GM03348 (cell line): ENCODE results near the gene UGT1A9.
"Not testable (repeated sequence)": the region's sequence is repeated elsewhere in the genome, so short reads cannot be mapped to it uniquely, and the experiment has no call there.

Experiments used
- DNase-seq: peaks from one replicate; pipeline ENCODE4 v3.0.0; 2012; ENCODE audit warnings: low spot score

Gene UGT1A9

DNA sequence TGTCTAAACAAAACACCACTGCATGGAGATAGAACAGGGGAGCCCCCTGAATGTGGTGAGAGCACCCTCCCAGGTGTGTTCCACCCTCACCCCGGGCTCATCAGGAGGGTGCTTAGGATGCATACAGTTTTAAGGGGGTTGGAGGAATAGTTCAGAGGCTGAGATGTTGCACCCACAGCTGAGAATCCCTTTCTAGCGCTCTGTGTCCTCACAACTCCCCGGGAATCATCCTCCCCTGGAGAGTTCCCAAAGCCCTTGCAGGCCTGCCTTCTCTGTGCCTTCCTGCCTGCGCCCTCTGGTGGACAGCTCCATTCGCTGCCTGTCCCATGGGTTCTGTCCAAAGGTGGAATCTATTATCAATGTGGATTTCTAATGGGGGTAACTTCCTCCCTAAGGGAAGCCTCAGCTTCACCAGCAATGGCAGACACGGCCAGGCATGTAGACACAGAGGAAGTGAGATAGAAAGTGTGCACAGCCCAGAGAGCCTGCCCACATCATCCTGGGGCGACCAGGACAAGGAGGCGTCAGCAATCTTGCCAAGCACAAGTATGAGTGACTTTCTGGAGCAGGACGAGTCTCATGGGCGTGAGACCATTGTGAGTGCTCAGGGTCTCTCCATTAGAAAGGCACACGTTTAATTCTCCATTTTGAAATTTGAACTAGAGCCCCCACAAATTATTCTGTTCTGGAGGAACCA lies 39.8 kb downstream of the UGT1A9 start:
- peak; percentile 89 for DNase-seq

DNA sequence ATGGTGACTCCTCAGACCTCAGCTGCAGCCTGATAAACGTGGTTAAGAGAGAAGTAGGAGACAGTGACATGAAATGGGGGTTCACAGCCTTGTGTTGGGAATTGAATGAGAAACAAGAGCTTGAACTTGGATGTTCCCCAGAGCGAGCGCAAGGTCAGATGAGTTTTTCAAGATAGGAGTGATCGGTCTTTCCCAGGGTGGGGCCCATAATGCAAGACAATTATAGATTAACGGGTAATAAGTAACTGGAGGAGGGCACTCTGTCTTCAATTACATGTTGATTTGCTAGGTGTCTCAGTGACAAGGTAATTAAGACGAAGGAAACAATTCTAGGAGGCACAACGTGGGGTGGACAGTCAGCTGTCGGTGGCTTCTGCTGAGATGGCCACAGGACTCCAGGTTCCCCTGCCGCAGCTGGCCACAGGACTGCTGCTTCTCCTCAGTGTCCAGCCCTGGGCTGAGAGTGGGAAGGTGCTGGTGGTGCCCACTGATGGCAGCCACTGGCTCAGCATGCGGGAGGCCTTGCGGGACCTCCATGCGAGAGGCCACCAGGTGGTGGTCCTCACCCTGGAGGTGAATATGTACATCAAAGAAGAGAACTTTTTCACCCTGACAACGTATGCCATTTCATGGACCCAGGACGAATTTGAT lies 41.0 kb downstream of the UGT1A9 start, which contains the start of gene UGT1A5:
Gene UGT1A5, plus strand, starts transcription at position 297 of the 651 bp plus-strand sequence. Its CDS starts 85 bp downstream, at position 382.
- no peak for DNase-seq

GRCh38 chr2:233713262-233713615 lies 41.5 kb downstream of the UGT1A9 start:
- DNase-seq: no peak

GRCh38 chr2:233714121-233714520 lies 42.4 kb downstream of the UGT1A9 start:
- no peak for DNase-seq

DNA sequence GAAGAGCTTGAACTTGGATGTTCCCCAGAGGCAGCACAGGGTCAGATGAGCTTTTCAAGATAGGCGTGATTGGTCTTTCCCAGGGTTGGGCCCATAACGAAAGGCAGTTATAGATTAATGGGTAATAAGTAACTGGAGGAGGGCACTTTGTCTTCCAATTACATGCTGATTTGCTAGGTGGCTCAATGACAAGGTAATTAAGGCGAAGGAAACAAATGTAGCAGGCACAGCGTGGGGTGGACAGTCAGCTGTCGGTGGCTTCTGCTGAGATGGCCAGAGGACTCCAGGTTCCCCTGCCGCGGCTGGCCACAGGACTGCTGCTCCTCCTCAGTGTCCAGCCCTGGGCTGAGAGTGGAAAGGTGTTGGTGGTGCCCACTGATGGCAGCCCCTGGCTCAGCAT lies 46.9 kb downstream of the UGT1A9 start, which contains the start of gene UGT1A4:
Gene UGT1A4, plus strand, starts transcription at position 185 of the 400 bp plus-strand sequence. Its CDS starts 85 bp downstream, at position 270.
- no peak for DNase-seq

GRCh38 chr2:233728723-233729301 lies 57.1 kb downstream of the UGT1A9 start, which contains the start of gene UGT1A3:
UGT1A3 (plus strand) TSS chr2:233729042; CDS start chr2:233729127, 85 bp downstream.
- no peak for DNase-seq

DNA sequence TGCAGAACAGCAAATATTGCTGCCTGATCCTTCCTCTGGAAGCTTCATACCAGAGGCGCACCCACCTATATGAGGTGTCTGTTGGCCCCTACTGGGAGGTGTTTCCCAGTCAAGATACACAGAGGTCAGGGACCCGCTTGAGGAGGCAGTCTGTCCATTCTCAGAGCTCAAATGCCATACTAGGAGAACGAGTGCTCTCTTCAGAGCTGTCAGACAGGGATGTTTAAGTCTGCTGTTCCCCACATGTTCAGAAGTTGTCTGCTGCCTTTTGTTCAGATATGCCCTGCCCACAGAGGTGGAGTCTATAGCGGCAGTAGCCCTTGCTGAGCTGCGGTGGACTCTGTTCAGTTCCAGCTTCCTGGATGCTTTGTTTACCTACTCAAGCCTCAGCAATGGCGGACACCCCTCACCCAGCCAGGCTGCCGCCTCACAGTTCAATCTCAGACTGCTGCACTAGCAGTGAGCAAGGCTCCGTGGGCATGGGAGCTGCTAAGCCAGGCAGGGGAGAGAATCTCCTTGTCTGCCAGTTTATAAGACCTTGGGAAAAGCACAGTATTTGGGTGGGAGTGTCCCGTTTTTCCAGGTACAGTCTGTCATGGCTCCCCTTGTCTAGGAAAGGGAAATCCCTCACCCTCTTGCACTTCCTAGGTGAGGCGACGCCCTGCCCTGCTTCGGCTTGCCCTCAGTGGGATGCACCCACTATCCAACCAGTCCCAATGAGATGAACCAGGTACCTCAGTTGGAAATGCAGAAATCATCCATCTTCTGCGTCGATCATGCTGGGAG lies 65.4 kb downstream of the UGT1A9 start:
- DNase-seq: not testable (repeated sequence)

DNA sequence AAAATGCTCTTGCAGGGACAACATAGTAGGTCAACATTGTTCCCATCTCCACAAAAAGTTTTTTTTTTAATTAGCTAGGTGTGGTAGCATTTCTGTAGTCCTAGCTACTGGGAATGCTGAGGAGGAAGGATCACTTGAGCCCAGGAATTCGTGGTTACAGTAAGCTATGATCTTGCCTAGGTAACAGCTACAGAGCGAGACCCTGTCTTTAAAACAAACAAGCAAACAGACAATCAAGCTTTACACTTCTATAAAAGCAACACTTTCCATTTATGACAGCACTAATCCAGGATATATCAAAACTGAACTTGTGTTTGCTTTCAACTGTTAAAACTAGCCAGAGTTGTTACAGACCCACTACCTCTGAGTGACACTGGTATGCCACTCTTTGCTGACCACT lies 69.2 kb downstream of the UGT1A9 start:
- no peak for DNase-seq

DNA sequence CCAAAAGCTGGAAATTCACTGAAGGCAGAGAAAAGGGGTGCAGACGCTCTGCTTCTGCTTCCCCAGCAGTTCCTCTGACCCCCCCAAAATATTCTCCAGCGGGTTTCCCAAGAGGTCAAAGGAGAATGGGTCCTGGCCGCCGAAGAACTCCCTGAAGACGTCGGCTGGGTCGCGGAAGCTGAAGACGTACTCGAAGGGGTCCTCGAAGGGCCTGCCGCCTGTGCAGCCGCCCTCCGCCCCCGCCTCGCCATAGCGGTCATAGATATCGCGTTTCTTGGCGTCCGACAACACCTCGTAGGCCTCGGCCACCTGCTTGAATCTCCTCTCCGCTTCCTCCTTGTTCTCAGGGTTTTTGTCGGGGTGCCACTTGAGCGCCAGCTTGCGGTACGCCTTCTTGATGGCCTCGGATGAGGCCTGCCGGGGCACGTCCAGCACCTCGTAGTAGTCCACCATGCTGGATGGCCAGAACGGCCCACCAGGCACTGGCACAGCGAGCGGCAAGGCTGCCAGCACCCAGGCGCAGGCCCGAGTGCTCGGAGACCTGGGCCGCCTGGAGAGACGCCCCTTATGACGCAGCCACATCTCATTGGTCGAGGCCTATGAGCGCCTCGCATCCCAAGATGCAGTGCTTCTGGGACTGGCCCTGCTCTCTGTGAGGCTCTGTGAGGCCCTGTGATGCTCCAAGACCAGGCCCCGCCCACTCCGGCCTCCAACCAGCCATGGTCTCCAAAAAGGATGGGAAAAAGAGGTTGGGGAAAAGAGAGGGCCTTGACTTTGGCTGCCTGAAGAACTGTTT lies 72.0 kb downstream of the UGT1A9 start:
- DNase-seq: no peak

GRCh38 chr2:233745073-233745755 lies 73.5 kb downstream of the UGT1A9 start:
- no peak for DNase-seq

GRCh38 chr2:233745838-233746237 lies 74.1 kb downstream of the UGT1A9 start:
- not testable (repeated sequence) for DNase-seq

DNA sequence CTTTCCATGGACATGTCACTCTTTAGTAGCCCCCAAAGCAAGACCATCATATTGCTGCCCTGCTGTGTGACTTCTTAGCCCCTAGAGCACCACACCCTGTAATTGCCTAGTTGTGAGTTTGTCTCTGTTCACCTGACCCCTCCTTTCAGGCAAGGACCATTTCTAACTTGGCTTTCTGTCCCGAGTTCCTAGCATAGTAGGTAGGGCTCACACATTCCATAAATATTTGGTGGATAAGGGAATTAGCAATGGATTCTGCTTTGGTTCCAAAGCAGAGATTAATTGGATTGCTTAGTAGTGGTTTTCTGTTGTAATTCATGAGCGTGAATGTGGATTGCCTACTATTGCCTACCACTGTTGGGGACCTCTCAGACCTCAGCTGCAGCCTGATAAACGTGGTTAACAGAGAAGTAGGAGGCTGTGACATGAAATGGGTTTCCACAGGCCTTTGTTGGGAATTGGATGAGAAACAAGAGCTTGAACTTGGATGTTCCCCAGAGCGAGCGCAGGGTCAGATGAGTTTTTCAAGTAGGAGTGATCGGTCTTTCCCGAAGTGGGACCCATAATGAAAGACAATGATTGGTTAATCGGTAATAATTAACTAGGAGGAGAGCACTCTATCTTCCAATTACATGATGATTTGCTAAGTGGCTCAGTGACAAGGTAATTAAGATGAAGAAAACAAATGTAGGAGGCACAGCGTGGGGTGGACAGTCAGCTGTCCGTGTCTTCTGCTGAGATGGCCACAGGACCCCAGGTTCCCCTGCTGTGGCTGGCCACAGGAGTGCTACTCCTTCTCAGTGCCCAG lies 75.0 kb downstream of the UGT1A9 start:
- no peak for DNase-seq

- no peak for DNase-seq
Observed at GRCh38 chr2:233747283-233747544, 75.5 kb downstream of the UGT1A9 start.

DNA sequence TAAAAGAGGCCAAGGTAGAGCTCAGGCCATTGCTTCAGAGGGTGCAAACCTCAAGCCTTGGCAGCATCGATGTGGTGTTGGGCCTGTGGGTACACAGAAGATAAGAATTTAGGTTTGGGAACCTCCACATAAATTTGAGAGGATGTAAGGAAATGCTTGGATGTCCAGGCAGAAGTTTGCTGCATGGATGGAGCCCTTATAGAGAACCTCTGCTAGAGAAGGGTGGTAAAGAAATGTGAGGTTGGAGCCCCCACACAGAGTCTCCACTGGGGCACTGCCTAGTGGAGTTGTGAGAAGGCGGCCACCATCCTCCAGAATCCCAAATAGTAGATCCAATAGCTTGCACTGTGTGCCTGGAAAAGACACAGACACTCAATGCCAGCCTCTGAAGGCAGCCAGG lies 79.0 kb downstream of the UGT1A9 start:
- DNase-seq: not testable (repeated sequence)

DNA sequence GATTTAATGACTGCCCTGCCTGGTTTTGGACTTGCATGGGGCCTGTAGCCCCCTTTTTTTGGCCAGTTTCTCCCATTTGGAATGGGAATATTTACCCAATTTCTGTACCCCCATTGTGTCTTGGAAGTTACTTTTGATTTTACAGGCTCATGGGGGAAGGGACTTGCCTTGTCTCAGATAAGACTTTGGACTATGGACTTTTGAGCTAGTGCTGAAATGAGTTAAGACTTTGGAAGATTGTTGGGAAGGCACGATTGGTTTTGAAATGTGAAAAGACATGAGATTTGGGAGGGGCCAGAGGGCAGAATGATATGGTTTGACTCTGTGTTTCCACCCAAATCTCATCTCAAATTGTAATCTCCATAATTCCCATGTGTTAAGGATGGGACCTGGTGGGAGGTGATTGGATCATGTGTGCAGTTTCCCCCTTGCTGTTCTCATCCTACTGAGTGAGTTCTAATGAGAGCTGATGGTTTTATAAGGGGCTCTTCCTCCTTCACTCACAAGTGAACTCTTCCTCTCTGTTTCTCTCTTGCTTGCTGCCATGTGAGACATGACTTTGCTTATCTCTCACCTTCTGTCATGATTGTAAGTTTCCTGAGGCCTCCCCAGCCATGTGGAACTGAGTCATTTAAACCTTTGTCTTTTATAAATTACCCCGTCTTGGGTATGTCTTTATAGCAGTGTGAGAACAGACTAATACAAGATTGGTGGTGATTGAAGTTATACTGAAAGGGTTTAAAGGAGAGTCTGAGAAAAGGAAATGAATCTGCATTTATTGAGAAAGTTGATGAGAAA lies 79.7 kb downstream of the UGT1A9 start:
- DNase-seq: not testable (repeated sequence)

- no peak for DNase-seq
Observed at GRCh38 chr2:233754872-233755611, 83.3 kb downstream of the UGT1A9 start.

DNA sequence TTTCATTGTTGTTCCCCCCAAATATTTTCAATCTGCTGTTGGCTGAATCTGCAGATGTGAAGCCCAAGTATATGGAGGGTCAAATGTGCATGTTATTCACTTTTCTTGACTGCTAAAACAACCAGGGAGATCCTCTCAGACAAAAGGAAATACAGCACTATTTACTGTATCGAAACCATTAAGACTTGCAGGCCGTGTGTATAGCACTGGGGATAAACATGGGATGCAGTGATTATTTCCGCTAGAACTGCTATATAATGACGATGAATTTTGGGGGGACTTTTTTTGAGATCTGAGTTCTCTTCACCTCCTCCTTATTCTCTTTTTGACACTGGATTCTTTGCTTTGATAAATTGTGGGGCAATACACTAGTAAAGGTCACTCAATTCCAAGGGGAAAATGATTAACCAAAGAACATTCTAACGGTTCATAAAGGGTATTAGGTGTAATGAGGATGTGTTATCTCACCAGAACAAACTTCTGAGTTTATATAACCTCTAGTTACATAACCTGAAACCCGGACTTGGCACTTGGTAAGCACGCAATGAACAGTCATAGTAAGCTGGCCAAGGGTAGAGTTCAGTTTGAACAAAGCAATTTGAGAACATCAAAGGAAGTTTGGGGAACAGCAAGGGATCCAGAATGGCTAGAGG lies 84.9 kb downstream of the UGT1A9 start:
- no peak for DNase-seq

- no peak for DNase-seq
Observed at GRCh38 chr2:233758141-233758540, 86.4 kb downstream of the UGT1A9 start.
